Measurements from ENCODE around the gene PDE4D.
"Not testable (repeated sequence)": the region's sequence is repeated elsewhere in the genome, so short reads cannot be mapped to it uniquely, and the experiment has no call there.

Gene PDE4D

DNA sequence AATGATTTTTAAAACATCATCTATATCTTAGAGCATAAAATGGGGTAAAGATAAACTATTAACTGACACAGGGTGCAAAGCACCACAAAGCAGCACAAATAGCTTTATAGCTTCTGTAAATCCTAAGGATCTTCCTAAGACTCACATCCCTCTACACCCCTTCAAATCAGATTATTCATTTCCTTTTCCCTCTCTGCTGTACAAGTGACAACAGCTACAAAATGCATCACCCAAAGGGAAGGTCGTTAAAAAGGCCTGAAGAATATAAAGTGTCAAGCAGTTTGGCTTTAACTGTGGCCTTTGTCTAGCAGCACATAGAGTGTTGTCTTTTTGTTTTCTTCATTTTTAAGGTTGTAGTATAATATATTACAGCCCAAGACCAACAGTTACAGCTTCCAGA is 422.1 kb downstream of the PDE4D start:
- TF ChIP-seq, protein P1, sequence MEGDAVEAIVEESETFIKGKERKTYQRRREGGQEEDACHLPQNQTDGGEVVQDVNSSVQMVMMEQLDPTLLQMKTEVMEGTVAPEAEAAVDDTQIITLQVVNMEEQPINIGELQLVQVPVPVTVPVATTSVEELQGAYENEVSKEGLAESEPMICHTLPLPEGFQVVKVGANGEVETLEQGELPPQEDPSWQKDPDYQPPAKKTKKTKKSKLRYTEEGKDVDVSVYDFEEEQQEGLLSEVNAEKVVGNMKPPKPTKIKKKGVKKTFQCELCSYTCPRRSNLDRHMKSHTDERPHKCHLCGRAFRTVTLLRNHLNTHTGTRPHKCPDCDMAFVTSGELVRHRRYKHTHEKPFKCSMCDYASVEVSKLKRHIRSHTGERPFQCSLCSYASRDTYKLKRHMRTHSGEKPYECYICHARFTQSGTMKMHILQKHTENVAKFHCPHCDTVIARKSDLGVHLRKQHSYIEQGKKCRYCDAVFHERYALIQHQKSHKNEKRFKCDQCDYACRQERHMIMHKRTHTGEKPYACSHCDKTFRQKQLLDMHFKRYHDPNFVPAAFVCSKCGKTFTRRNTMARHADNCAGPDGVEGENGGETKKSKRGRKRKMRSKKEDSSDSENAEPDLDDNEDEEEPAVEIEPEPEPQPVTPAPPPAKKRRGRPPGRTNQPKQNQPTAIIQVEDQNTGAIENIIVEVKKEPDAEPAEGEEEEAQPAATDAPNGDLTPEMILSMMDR (IDR thresholded peaks at IDR 0.05; ENCODE audit: extremely low read depth, missing control alignments), result no peak

DNA sequence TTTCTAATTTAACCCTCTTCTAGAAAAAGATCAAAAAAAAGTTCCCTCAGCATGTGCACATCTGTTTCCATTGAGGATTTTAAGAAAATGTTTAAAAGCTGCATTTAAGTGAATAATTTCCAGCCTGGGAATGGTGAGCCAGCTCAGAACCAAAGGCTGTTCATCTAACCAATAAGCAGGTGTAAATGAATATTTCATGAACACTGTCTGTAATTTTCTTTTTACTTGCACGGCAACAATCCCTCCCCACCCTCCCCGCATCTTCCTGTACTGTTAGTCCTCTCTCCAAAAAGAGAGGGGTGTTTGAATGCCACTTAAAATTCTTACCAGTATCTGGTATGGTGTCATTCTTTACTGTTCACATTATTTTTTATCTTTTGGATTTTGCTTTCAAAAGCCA is 425.6 kb downstream of the PDE4D start:
- TF ChIP-seq, protein P1 (IDR thresholded peaks at IDR 0.05; ENCODE audit: extremely low read depth, missing control alignments), result no peak
- no peak for DNase-seq (ENCODE audit: low spot score)

More for the DNA sequence above, 422.1 kb downstream of the PDE4D start:
- no peak for DNase-seq (ENCODE audit: low spot score)

DNA sequence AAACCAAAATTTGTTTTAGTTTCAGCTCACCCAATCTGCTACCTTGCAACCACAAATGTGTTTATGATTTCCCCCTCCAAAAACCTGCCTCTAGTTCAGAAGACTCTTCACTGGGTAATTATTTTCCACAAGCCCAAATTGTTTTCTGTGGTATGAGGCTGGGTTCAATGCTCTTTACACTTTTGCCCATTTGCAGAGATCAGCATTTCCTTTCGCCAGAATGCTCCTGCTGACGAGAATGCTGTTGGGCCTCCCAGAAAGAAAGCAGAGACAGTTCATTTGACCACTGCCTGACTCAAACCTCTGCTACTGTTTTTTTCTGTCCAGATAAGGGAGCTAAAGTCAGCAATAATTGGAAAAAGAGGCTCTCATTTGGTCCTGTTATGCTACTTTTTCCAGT is 427.3 kb downstream of the PDE4D start:
- DNase-seq (ENCODE audit: low spot score), result no peak
- TF ChIP-seq, protein P1 (IDR thresholded peaks at IDR 0.05; ENCODE audit: extremely low read depth, missing control alignments), result no peak

DNA sequence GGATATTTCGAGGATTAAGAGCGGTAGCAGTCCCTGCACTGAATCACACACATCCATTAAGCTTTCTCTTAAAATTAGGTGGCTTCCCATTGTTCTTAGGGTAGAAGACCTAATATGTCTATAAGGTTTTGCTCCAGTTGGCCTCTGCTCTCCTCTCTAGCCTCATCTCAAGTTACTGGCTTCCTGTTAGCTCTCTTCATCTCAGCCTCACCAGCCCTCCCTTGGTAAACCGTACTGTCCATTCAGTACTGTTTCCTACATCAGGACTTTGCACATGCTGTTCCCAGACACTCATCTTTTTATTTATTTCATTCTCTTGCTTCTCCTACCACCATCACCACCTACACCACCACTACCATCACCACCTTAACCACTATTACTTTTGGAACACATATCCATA is 428.6 kb downstream of the PDE4D start:
- no peak for DNase-seq (ENCODE audit: low spot score)
- TF ChIP-seq, protein P1 (IDR thresholded peaks at IDR 0.05; ENCODE audit: extremely low read depth, missing control alignments), result no peak

DNA sequence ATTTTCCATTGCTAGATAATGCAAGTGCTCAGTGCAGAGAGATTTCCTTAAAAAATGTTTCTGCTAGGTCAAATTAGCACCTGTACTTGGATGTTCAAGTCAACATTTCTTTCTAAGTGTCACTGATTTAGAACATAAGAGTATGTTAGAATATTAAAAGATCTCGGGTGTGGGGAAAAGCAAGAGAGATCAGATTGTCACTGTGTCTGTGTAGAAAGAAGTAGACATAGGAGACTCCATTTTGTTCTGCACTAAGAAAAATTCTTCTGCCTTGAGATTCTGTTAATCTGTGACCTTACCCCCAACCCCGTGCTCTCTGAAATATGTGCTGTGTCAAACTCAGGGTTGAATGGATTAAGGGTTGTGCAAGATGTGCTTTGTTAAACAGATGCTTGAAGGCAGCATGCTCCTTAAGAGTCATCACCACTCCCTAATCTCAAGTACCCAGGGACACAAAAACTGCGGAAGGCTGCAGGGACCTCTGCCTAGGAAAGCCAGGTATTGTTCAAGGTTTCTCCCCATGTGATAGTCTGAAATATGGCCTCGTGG is 429.8 kb downstream of the PDE4D start:
- DNase-seq (ENCODE audit: low spot score), result not testable (repeated sequence)

DNA sequence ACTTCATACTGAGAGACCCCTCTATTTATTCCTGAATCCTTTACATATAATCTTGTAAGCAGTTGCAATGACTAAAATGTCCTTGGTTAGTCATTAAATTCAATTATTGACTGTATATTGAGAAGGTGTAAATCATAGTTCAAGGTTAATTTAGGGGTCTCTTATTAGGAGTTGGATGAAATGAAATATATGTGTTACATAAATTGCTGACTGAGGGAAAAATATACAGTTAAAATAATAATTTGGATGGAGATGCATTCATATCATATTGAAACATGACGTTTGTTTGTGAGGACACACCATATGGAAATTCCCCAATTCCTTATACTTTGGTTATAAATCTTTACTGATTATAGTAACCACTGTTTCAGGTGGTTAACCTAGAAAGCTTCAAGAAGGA is 430.6 kb downstream of the PDE4D start:
- DNase-seq (ENCODE audit: low spot score), result no peak
- TF ChIP-seq, protein P1 (IDR thresholded peaks at IDR 0.05; ENCODE audit: extremely low read depth, missing control alignments), result no peak

DNA sequence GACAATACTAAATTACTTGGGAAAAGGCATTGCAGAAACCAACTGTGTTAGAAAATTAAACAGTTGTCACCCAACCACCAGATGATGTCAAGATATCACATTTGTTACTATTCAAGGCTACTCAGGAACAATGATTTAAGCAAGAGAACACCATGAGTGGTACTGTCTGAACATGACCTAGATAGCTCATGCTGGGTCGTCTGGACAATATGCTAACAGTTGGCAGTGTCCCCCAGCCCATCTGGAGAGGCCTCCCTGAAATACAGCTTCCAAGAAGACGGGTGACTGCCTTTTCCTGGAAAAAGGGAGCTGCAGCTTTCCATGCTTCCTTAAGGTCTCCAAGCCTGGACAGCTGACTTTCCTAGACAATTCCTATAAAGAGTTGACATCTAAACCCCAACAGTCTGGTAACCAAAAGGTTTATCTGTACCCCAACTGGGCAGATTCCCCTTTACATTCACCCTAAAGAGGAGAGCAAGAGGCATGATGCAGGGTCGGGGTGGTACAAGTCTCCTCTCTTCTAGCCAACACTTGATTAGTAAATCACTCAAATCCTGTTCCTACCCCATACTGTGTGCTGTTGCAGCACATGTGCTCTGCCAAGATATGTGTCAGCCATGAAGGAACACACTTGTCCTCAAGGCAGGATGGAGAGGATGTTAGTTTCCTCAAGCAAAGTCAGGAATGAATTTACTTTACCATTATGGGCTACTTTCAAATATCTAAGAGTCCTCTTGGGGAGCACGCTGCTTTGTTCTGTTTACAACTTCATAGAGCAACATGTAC is 433.0 kb downstream of the PDE4D start:
- no peak for DNase-seq (ENCODE audit: low spot score)
- TF ChIP-seq, protein P1 (IDR thresholded peaks at IDR 0.05; ENCODE audit: extremely low read depth, missing control alignments), result no peak

All from GM20000 (cell line).